ENCODE results near the gene SLAIN2.

Gene SLAIN2

DNA sequence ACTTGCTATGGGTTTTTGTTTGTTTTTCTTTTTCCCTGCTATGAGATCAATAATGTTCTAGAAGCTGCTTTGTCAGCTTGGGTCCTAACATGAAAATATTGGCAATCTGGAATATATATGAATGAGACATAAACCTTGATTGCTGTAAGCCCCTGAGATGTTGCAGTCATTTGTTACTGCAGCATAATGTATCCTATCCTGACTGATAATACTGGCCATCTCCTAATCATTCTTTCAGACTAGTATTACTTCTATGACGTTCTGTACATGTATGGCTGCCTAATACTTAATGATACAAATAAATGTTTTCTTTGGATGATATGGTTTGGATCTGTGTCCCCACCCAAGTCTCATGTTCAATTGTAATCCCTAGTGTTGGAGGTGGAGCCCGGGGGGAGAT is 19.3 kb upstream of the SLAIN2 start:
- DNase-seq (ENCODE audit: low read depth in 2 of 2) = no peak
- TF ChIP-seq, protein P1, sequence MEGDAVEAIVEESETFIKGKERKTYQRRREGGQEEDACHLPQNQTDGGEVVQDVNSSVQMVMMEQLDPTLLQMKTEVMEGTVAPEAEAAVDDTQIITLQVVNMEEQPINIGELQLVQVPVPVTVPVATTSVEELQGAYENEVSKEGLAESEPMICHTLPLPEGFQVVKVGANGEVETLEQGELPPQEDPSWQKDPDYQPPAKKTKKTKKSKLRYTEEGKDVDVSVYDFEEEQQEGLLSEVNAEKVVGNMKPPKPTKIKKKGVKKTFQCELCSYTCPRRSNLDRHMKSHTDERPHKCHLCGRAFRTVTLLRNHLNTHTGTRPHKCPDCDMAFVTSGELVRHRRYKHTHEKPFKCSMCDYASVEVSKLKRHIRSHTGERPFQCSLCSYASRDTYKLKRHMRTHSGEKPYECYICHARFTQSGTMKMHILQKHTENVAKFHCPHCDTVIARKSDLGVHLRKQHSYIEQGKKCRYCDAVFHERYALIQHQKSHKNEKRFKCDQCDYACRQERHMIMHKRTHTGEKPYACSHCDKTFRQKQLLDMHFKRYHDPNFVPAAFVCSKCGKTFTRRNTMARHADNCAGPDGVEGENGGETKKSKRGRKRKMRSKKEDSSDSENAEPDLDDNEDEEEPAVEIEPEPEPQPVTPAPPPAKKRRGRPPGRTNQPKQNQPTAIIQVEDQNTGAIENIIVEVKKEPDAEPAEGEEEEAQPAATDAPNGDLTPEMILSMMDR (IDR thresholded peaks at IDR 0.05; ENCODE audit: low read depth, low read length) = no peak
- H3K4me3 ChIP-seq (replicated peaks in 1 of 2; ENCODE audit: low read depth in 2 of 2, low read length in 2 of 2) = no peak overlapping the region

DNA sequence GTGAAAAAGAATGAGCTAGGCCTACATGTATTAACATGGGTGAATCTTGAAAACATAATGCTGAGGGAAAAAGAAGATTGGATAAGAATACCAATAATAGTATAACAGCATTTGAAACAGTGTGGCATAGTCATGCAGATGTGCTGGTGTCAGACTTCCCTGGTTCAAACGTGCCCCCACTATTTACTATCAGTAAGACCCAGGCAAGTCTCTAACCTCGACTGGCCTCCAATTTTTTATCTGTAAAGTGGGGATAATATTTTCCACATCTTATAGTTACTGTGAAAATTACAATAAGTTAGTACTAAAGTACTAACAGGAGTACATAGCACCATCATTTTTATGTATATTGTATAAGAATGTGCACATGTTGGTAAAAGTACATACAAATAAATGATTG is 17.0 kb upstream of the SLAIN2 start:
- TF ChIP-seq, protein P1 (IDR thresholded peaks at IDR 0.05; ENCODE audit: low read depth, low read length) = no peak
- no peak overlapping the region for H3K4me3 ChIP-seq (replicated peaks in 1 of 2; ENCODE audit: low read depth in 2 of 2, low read length in 2 of 2)
- no peak for DNase-seq (ENCODE audit: low read depth in 2 of 2)

- TF ChIP-seq, protein P1 (IDR thresholded peaks at IDR 0.05; ENCODE audit: low read depth, low read length) = no peak
- no peak for DNase-seq (ENCODE audit: low read depth in 2 of 2)
- H3K4me3 ChIP-seq (replicated peaks in 1 of 2; ENCODE audit: low read depth in 2 of 2, low read length in 2 of 2) = no peak overlapping the region
Observed at GRCh38 chr4:48329193-48329592, 12.1 kb upstream of the SLAIN2 start.

- H3K4me3 ChIP-seq (replicated peaks in 1 of 2; ENCODE audit: low read depth in 2 of 2, low read length in 2 of 2) = no peak overlapping the region
- peak; percentile 75 to 88 for DNase-seq (ENCODE audit: low read depth in 2 of 2)
- TF ChIP-seq, protein P1 (IDR thresholded peaks at IDR 0.05; ENCODE audit: low read depth, low read length) = no peak
Observed at GRCh38 chr4:48329976-48330375, 11.4 kb upstream of the SLAIN2 start.

GRCh38 chr4:48331577-48332330 is 9.6 kb upstream of the SLAIN2 start:
- DNase-seq (ENCODE audit: low read depth in 2 of 2) = peak; percentile 48 to 89
- no peak overlapping the region for H3K4me3 ChIP-seq (replicated peaks in 1 of 2; ENCODE audit: low read depth in 2 of 2, low read length in 2 of 2)
- TF ChIP-seq, protein P1 (IDR thresholded peaks at IDR 0.05; ENCODE audit: low read depth, low read length) = no peak

DNA sequence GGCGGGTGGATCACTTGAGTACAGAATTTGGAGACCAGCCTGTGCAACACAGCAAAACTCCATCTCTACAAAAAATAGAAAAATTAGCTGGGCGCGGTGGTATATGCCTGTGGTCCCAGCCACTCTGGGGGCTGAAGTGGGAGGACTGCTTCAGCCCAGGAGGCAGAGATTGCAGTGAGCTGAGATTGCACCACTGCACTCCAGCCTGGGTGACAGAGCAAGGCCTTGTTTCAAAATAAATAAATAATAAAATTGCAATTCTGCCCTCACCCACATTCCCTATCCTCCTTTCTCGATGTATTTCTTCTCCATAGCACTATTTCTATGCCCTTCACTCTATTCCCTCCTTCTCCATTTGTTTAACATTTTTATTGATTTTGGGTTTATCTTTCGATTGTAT is 8.7 kb upstream of the SLAIN2 start:
- DNase-seq (ENCODE audit: low read depth in 2 of 2) = no peak
- H3K4me3 ChIP-seq (replicated peaks in 1 of 2; ENCODE audit: low read depth in 2 of 2, low read length in 2 of 2) = no peak overlapping the region
- TF ChIP-seq, protein P1 (IDR thresholded peaks at IDR 0.05; ENCODE audit: low read depth, low read length) = no peak

- DNase-seq (ENCODE audit: low read depth in 2 of 2) = no peak
Observed at GRCh38 chr4:48333587-48333986, 7.7 kb upstream of the SLAIN2 start.

More at GRCh38 chr4:48333587-48333986, 7.7 kb upstream of the SLAIN2 start:
- H3K4me3 ChIP-seq (replicated peaks in 1 of 2; ENCODE audit: low read depth in 2 of 2, low read length in 2 of 2) = no peak overlapping the region
- TF ChIP-seq, protein P1 (IDR thresholded peaks at IDR 0.05; ENCODE audit: low read depth, low read length) = no peak
